Measurements from ENCODE around the gene ARMC2.

GRCh38 chr6:108961077-108961476 lies 112.9 kb downstream of the ARMC2 start:
- TF ChIP-seq CTCF (IDR thresholded peaks at IDR 0.05; ENCODE audit: insufficient read depth, low read depth, low read length) (no peak), EZH2 (IDR thresholded peaks at IDR 0.05; ENCODE audit: insufficient read depth, low read length) (no peak)
